Measurements from ENCODE around the gene SPANXN3.

DNA sequence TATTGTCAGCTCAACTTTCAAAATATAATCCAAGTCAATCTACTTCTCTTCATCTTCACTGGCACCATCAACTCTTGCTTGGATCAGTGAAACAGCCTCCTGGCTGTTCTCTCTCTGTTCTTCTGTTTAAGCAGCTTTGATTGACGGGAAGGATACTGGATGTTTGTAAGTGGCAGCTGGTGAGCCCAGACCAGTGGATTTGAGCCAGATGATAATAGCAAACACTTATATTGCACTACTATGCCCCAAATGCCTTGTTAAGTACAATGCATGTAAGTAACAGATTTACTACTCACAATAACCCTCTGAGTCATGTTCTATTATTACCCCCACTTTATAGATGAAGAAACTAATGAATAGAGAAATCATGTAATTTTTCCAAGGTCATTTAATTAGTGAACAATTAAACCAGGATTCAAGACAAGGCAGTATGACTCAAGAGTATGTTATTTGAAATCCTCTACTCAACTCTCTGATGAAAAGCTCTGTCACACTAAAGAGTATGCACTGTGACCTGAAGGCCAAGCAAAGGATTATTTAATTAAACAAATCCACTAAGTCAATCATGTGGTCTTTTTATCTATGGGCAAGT lies 44.8 kb downstream of the SPANXN3 start:
- TF ChIP-seq, protein P1, sequence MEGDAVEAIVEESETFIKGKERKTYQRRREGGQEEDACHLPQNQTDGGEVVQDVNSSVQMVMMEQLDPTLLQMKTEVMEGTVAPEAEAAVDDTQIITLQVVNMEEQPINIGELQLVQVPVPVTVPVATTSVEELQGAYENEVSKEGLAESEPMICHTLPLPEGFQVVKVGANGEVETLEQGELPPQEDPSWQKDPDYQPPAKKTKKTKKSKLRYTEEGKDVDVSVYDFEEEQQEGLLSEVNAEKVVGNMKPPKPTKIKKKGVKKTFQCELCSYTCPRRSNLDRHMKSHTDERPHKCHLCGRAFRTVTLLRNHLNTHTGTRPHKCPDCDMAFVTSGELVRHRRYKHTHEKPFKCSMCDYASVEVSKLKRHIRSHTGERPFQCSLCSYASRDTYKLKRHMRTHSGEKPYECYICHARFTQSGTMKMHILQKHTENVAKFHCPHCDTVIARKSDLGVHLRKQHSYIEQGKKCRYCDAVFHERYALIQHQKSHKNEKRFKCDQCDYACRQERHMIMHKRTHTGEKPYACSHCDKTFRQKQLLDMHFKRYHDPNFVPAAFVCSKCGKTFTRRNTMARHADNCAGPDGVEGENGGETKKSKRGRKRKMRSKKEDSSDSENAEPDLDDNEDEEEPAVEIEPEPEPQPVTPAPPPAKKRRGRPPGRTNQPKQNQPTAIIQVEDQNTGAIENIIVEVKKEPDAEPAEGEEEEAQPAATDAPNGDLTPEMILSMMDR (IDR thresholded peaks at IDR 0.05), result no peak
- TF ChIP-seq EZH2 (IDR thresholded peaks at IDR 0.05) (no peak), EZH2phosphoT487 (IDR thresholded peaks at IDR 0.05) (no peak)

All from neural progenitor cell (in vitro differentiated cells).